ENCODE measurements around the gene SOX15. TPM values are rescaled to one million over a fixed set of nuclear protein-coding genes. Genes with fewer than 3 reads are reported as not detected.

The SOX15 gene
- total and polyA plus RNA-seq, 2 experiments from 2014 or later, result 0.13 to 0.89 TPM

DNA sequence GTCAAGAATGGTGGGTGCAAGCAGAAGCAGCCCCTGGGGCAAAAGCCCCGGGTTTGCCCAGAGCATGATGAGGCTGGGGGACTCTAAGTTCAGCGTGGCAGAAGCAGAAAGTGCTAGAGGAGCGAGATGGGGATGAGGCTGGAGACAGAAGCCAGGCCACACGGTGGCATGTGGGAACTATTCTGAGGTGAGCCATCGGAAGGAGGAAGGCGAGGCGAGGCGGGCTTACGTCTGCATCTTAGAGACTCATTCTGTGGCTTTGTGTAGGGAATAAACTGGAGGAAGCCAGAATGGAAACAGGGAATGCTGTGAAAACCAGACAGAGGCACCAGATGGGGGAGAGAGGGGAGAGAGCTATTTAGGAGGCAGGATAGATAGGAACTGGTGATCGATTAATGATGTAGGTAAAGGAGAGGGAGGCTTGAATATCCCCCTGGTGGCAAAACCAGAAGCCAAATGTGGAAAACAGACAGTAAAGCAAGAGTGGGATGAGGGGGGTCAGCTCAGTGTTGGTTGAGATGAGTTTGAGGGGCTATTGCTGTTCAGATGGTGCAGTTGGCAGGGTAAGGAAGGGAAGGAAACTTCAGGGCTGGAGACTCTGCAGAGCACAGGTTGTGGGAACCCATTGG is 34.5 kb downstream of the SOX15 start:
- Histone ChIP-seq H3K9me3 (ENCODE audit: low read depth) (no peaks in the 10 kb centered on the region), H3K36me3 (replicated peaks; ENCODE audit: insufficient read depth, low read depth) (no peaks in the 10 kb centered on the region), H3K27me3 (no peaks in the 10 kb centered on the region), H3K9me2 (replicated peaks; ENCODE audit: insufficient read depth) (no peaks in the 10 kb centered on the region), H3K79me2 (no peaks in the 10 kb centered on the region), H3K4me1 (ENCODE audit: insufficient read depth) (peaks cover 35% of the 10 kb centered on the region), H4K20me1 (ENCODE audit: insufficient read depth, poor library complexity, severe bottlenecking) (no peaks in the 10 kb centered on the region), H3K4me3 (no peak overlapping the region), H3K4me2 (no peak overlapping the region), H3K27ac (no peak overlapping the region), H2AFZ (no peak overlapping the region)
- WGBS (ENCODE audit: low lambda C conversion rate, missing lambda C conversion rate), result 74% methylated on average over 10 of the region's 10 CpGs
- DNase-seq (ENCODE audit: low spot score), result no peak
- TF ChIP-seq EZH2 (IDR thresholded peaks at IDR 0.05; ENCODE audit: borderline replicate concordance) (no peak), EZH2phosphoT487 (IDR thresholded peaks at IDR 0.05; ENCODE audit: low read depth, severe bottlenecking, unreplicated experiment) (no peak)
- TF ChIP-seq, protein P1, sequence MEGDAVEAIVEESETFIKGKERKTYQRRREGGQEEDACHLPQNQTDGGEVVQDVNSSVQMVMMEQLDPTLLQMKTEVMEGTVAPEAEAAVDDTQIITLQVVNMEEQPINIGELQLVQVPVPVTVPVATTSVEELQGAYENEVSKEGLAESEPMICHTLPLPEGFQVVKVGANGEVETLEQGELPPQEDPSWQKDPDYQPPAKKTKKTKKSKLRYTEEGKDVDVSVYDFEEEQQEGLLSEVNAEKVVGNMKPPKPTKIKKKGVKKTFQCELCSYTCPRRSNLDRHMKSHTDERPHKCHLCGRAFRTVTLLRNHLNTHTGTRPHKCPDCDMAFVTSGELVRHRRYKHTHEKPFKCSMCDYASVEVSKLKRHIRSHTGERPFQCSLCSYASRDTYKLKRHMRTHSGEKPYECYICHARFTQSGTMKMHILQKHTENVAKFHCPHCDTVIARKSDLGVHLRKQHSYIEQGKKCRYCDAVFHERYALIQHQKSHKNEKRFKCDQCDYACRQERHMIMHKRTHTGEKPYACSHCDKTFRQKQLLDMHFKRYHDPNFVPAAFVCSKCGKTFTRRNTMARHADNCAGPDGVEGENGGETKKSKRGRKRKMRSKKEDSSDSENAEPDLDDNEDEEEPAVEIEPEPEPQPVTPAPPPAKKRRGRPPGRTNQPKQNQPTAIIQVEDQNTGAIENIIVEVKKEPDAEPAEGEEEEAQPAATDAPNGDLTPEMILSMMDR (IDR thresholded peaks at IDR 0.05; ENCODE audit: poor library complexity), result no peak

DNA sequence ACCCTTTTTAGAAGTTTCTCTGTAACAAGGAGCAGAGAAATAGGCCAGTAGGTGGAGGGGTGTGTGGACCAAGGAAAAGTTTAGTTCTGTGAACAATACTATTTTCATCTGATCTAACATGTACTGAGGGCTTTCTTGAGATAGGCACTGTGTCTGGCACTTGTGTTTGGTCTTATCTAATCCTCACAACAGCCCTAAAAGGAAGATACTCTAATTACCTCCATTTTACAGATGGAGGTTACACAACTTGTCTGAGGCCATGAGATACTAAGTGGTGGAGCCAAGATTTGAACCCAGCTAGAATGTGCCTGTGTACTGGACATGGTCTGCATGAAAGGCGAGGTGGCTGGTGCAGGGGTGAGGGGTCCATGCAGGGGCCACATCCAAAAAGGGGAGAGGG is 36.5 kb downstream of the SOX15 start:
- 92% methylated on average over 1 of the region's 1 CpG for WGBS (ENCODE audit: low lambda C conversion rate, missing lambda C conversion rate)
- Histone ChIP-seq H3K27me3 (no peaks in the 10 kb centered on the region), H3K9me2 (replicated peaks; ENCODE audit: insufficient read depth) (no peaks in the 10 kb centered on the region), H3K36me3 (replicated peaks; ENCODE audit: insufficient read depth, low read depth) (no peaks in the 10 kb centered on the region), H3K4me2 (no peak overlapping the region), H3K4me3 (no peak overlapping the region), H3K79me2 (no peaks in the 10 kb centered on the region), H3K9me3 (ENCODE audit: low read depth) (no peaks in the 10 kb centered on the region), H2AFZ (no peak overlapping the region), H4K20me1 (ENCODE audit: insufficient read depth, poor library complexity, severe bottlenecking) (no peaks in the 10 kb centered on the region), H3K4me1 (ENCODE audit: insufficient read depth) (peaks cover 35% of the 10 kb centered on the region), H3K27ac (no peak overlapping the region)
- no peak for TF ChIP-seq EZH2phosphoT487 (IDR thresholded peaks at IDR 0.05; ENCODE audit: low read depth, severe bottlenecking, unreplicated experiment)
- TF ChIP-seq EZH2 (IDR thresholded peaks at IDR 0.05; ENCODE audit: borderline replicate concordance), result no peak
- TF ChIP-seq, protein P1 (IDR thresholded peaks at IDR 0.05; ENCODE audit: poor library complexity), result no peak
- DNase-seq (ENCODE audit: low spot score), result no peak

DNA sequence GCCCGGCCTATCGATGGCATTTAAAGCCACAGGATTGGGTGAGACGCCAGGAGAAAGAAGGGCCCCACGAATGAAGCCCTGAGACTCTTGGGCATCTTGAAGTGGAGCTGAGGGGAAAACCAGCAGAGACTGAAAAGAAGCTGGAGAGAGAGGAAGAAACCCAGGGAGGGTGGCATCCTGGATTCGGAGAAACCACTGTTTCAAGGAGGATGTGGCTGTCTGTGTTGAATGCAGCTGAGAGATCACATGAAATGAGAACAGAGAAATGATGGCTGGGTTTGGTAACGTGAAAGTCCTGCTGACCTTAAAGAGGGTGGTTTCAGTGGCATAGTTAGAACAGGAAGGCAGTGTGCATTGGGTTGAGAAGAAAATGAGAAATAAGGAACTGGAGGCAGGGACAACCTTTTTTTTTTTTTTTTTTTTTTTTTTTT is 37.3 kb downstream of the SOX15 start:
- 91% methylated on average over 6 of the region's 6 CpGs for WGBS (ENCODE audit: low lambda C conversion rate, missing lambda C conversion rate)
- DNase-seq (ENCODE audit: low spot score), result no peak

More for the DNA sequence above, 37.3 kb downstream of the SOX15 start:
- peaks cover 31% of the 10 kb centered on the region for H3K4me1 ChIP-seq (ENCODE audit: insufficient read depth)
- no peaks in the 10 kb centered on the region for H3K27me3 ChIP-seq
- TF ChIP-seq, protein P1 (IDR thresholded peaks at IDR 0.05; ENCODE audit: poor library complexity), result no peak
- TF ChIP-seq EZH2phosphoT487 (IDR thresholded peaks at IDR 0.05; ENCODE audit: low read depth, severe bottlenecking, unreplicated experiment) (no peak), EZH2 (IDR thresholded peaks at IDR 0.05; ENCODE audit: borderline replicate concordance) (no peak)
- no peaks in the 10 kb centered on the region for H4K20me1 ChIP-seq (ENCODE audit: insufficient read depth, poor library complexity, severe bottlenecking)
- H3K27ac ChIP-seq, result no peak overlapping the region
- no peaks in the 10 kb centered on the region for H3K36me3 ChIP-seq (replicated peaks; ENCODE audit: insufficient read depth, low read depth)
- no peak overlapping the region for H3K4me3 ChIP-seq
- no peaks in the 10 kb centered on the region for H3K9me2 ChIP-seq (replicated peaks; ENCODE audit: insufficient read depth)
- no peak overlapping the region for H3K4me2 ChIP-seq
- H3K79me2 ChIP-seq, result no peaks in the 10 kb centered on the region
- no peak overlapping the region for H2AFZ ChIP-seq
- no peaks in the 10 kb centered on the region for H3K9me3 ChIP-seq (ENCODE audit: low read depth)

Data from hepatocyte (in vitro differentiated cells).